DOHH2 (cell line): ENCODE results near the gene IMMP2L.

ENCODE experiments used
- H3F3A ChIP-seq: fragments of 200-600 bp; sonication (generic), shearing (Covaris generic); 2 replicates; pipeline ENCODE4 v1.6.0; 2016; ENCODE audit warnings: antibody characterized with exemption, mild to moderate bottlenecking; ENCODE audit not compliant: control insufficient read depth, insufficient read depth
- H3K27ac ChIP-seq: fragments of 200-600 bp; sonication (generic); 2 replicates; pipeline ENCODE4 v1.5.1; 2014; ENCODE audit warnings: low read depth, mild to moderate bottlenecking, low read length, moderate library complexity
- H3K27me3 ChIP-seq: fragments of 200-600 bp; sonication (generic); 2 replicates; pipeline ENCODE4 v1.6.1; 2014; ENCODE audit warnings: mild to moderate bottlenecking, low read length, mixed read lengths; ENCODE audit not compliant: control insufficient read depth
- H3K36me3 ChIP-seq: fragments of 200-600 bp; sonication (generic); 2 replicates; pipeline ENCODE4 v1.6.1; 2014; ENCODE audit warnings: mild to moderate bottlenecking, low read length, moderate library complexity, mixed read lengths; ENCODE audit not compliant: control insufficient read depth
- H3K4me1 ChIP-seq: fragments of 200-600 bp; sonication (generic); 2 replicates; pipeline ENCODE4 v1.6.1; 2014; ENCODE audit warnings: mild to moderate bottlenecking, low read length, mixed read lengths; ENCODE audit not compliant: control insufficient read depth
- H3K4me2 ChIP-seq: fragments of 200-600 bp; sonication (generic); 2 replicates; pipeline ENCODE4 v1.6.0; 2014; ENCODE audit warnings: mild to moderate bottlenecking, low read length, moderate library complexity
- H3K4me3 ChIP-seq: fragments of 200-600 bp; sonication (generic); 2 replicates; pipeline ENCODE4 v1.5.1; 2014; ENCODE audit warnings: mild to moderate bottlenecking, low read length, mixed read lengths
- H3K79me2 ChIP-seq: fragments of 200-600 bp; sonication (generic); 2 replicates; pipeline ENCODE4 v1.6.1; 2014; ENCODE audit warnings: mild to moderate bottlenecking, low read length, mixed read lengths; ENCODE audit not compliant: control insufficient read depth
- H3K9me2 ChIP-seq: fragments of 200-600 bp; sonication (generic); replicated peaks from 2 replicates; pipeline ENCODE4 v1.6.1; 2014; ENCODE audit warnings: mild to moderate bottlenecking, low read length, mixed read lengths; ENCODE audit not compliant: control insufficient read depth
- H3K9me3 ChIP-seq: fragments of 200-600 bp; sonication (generic); 2 replicates; pipeline ENCODE4 v1.6.1; 2014; ENCODE audit warnings: antibody characterized with exemption, low read length, mixed read lengths; ENCODE audit not compliant: control insufficient read depth, insufficient read depth
- H4K20me1 ChIP-seq: fragments of 200-600 bp; sonication (generic); 2 replicates; pipeline ENCODE4 v1.6.0; 2014; ENCODE audit warnings: low read depth, mild to moderate bottlenecking, antibody characterized with exemption, low read length, moderate library complexity; ENCODE audit not compliant: control insufficient read depth, insufficient read depth
- EZH2phosphoT487 ChIP-seq: fragments of 200-600 bp; sonication (generic); IDR thresholded peaks from 2 replicates; pipeline ENCODE4 v1.6.1; 2017; ENCODE audit warnings: borderline replicate concordance, mild to moderate bottlenecking, antibody characterized with exemption, low read length, moderate library complexity, mixed read lengths
- TF ChIP-seq, protein P1 (sequence below): fragments of 200-600 bp; sonication (generic); IDR thresholded peaks from one replicate; pipeline ENCODE4 v1.5.1; 2014; ENCODE audit warnings: antibody characterized with exemption, mild to moderate bottlenecking, low read depth, low read length; ENCODE audit not compliant: poor library complexity, severe bottlenecking

The IMMP2L gene

DNA sequence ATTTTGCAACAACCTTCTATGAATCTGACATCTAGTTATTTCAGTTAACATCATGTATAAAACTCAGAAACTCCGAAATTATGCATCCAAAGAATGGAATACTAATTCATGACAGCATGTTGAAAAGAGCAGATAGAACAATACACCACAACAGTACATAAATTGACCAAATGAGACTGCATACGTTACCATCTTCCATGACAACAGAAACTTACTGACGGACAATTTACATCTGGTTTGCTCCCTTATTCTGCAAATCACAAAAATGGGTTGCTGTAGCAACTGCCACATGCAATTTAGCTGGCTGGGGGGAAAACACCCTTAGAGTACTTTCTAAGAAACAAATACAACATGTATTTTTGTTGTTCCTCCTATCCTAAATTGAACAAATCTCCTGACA lies 457.0 kb downstream of the IMMP2L start:
- H3K27me3 ChIP-seq = no peaks in the 10 kb centered on the region
- no peaks in the 10 kb centered on the region for H3F3A ChIP-seq
- H3K9me2 ChIP-seq = no peaks in the 10 kb centered on the region
- no peaks in the 10 kb centered on the region for H3K36me3 ChIP-seq
- H3K4me2 ChIP-seq = no peak overlapping the region
- no peak overlapping the region for H3K4me3 ChIP-seq
- no peaks in the 10 kb centered on the region for H4K20me1 ChIP-seq
- H3K27ac ChIP-seq = no peak overlapping the region
- H3K9me3 ChIP-seq = no peaks in the 10 kb centered on the region
- TF ChIP-seq EZH2phosphoT487 = no peak
- TF ChIP-seq, protein P1, sequence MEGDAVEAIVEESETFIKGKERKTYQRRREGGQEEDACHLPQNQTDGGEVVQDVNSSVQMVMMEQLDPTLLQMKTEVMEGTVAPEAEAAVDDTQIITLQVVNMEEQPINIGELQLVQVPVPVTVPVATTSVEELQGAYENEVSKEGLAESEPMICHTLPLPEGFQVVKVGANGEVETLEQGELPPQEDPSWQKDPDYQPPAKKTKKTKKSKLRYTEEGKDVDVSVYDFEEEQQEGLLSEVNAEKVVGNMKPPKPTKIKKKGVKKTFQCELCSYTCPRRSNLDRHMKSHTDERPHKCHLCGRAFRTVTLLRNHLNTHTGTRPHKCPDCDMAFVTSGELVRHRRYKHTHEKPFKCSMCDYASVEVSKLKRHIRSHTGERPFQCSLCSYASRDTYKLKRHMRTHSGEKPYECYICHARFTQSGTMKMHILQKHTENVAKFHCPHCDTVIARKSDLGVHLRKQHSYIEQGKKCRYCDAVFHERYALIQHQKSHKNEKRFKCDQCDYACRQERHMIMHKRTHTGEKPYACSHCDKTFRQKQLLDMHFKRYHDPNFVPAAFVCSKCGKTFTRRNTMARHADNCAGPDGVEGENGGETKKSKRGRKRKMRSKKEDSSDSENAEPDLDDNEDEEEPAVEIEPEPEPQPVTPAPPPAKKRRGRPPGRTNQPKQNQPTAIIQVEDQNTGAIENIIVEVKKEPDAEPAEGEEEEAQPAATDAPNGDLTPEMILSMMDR = no peak
- H3K4me1 ChIP-seq = peaks cover 16% of the 10 kb centered on the region
- H3K79me2 ChIP-seq = no peaks in the 10 kb centered on the region

DNA sequence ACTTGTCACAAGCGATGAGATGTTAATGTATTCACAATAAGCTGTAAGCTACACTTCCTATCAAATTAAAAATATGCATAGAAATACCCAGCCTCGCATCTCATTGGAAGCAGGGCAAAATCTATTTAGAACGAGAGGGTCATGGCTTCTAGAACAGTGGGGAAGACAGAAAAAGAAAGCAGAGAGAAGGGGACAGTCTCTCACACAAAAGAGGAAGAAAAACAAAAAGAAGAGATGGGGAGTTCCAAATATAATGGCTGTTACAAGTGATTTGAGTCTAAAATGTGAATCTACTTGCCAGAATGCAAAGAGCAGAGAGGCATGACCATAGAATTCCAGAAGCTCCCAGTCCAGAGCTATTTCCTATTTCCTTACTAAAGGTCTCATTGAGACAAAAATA lies 457.6 kb downstream of the IMMP2L start:
- H4K20me1 ChIP-seq = no peaks in the 10 kb centered on the region
- H3K9me3 ChIP-seq = no peaks in the 10 kb centered on the region
- no peak overlapping the region for H3K4me3 ChIP-seq
- H3F3A ChIP-seq = no peaks in the 10 kb centered on the region
- peak overlapping the region; percentile 23; the same call in 1 of the 2 replicates for H3K4me2 ChIP-seq
- TF ChIP-seq, protein P1 = no peak
- TF ChIP-seq EZH2phosphoT487 = no peak
- peaks cover 16% of the 10 kb centered on the region for H3K4me1 ChIP-seq
- H3K36me3 ChIP-seq = no peaks in the 10 kb centered on the region
- no peaks in the 10 kb centered on the region for H3K27me3 ChIP-seq
- no peaks in the 10 kb centered on the region for H3K79me2 ChIP-seq
- H3K9me2 ChIP-seq = no peaks in the 10 kb centered on the region
- no peak overlapping the region for H3K27ac ChIP-seq

DNA sequence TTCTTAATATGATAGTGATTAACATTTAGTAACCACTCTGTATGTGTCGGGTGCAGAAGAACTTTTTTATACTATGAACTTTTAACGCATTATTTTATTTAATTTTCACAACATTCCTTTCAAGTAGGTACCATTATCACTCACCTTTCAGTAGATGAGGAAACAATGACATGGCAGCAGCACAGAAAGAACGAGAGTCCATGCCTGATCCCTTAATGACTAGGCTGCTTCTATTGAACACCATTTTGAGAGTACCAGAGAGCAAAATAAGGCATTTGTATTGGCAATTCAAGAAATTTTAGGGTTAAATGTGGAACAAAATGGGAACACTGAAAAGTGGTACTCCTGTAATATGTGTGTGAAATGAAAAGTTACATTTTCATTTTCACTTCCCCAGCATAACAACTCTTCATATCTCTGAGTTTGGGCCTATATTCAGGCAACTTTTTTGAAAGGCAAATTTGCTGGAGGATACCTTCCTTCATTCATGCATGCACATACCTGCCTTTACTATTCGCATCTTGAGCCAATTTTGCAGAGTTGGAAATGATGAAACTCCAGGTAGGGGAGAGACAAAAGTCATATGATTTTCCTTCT lies 458.5 kb downstream of the IMMP2L start:
- H3K27ac ChIP-seq = no peak overlapping the region
- 0 out of 2 replicates have a peak overlapping the region, but pooled peaks have one; percentile 1 for H3K4me3 ChIP-seq
- H3K79me2 ChIP-seq = no peaks in the 10 kb centered on the region
- H3F3A ChIP-seq = no peaks in the 10 kb centered on the region
- H3K36me3 ChIP-seq = no peaks in the 10 kb centered on the region
- no peaks in the 10 kb centered on the region for H3K27me3 ChIP-seq
- no peaks in the 10 kb centered on the region for H3K9me2 ChIP-seq
- no peaks in the 10 kb centered on the region for H4K20me1 ChIP-seq
- TF ChIP-seq, protein P1 = no peak
- TF ChIP-seq EZH2phosphoT487 = no peak
- H3K4me1 ChIP-seq = peaks cover 17% of the 10 kb centered on the region
- H3K9me3 ChIP-seq = no peaks in the 10 kb centered on the region
- peak overlapping the region; percentile 23 for H3K4me2 ChIP-seq
